B cell (primary cell): ENCODE data around the gene CCDC28B.

ENCODE experiments used
- EZH2 ChIP-seq: IDR thresholded peaks from 2 replicates; pipeline ENCODE4 v1.6.1; 2012; ENCODE audit warnings: borderline replicate concordance, low read depth, mild to moderate bottlenecking, moderate library complexity, low read length; ENCODE audit not compliant: insufficient read depth, poor library complexity, severe bottlenecking
- TF ChIP-seq, protein P1 (sequence below): fragments of 200-600 bp; IDR thresholded peaks from one replicate; pipeline ENCODE4 v1.8.0; 2022; ENCODE audit warnings: antibody characterized with exemption, mild to moderate bottlenecking

DNA sequence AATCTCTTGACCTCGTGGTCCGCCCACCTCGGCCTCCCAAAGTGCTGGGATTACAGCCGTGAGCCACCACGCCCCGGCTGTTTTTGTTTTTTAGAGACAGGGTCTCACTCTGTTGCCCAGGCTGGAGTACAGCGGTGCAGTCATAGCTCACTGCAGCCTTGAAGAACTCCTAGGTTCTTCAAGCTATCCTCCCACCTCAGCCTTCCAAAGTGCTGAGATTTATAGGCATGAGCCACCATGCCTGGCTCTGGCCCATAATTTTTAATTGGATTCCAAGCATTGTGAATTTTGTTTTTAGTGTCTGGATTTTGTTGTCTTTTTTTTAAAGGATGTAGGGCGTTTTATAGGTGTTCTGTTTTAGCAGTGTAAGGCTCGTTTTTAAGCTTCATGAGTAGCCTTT, 49.5 kb upstream of the CCDC28B start:
- TF ChIP-seq, protein P1, sequence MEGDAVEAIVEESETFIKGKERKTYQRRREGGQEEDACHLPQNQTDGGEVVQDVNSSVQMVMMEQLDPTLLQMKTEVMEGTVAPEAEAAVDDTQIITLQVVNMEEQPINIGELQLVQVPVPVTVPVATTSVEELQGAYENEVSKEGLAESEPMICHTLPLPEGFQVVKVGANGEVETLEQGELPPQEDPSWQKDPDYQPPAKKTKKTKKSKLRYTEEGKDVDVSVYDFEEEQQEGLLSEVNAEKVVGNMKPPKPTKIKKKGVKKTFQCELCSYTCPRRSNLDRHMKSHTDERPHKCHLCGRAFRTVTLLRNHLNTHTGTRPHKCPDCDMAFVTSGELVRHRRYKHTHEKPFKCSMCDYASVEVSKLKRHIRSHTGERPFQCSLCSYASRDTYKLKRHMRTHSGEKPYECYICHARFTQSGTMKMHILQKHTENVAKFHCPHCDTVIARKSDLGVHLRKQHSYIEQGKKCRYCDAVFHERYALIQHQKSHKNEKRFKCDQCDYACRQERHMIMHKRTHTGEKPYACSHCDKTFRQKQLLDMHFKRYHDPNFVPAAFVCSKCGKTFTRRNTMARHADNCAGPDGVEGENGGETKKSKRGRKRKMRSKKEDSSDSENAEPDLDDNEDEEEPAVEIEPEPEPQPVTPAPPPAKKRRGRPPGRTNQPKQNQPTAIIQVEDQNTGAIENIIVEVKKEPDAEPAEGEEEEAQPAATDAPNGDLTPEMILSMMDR: no peak
- TF ChIP-seq EZH2: no peak
